Memory B cell (primary cell): Measurements from ENCODE around the gene PIAS4.

Source experiments
- ATAC-seq: fragments of 150-1000 bp; cut with Tn5 transposase; 2 replicates; pipeline ENCODE4 v1.10.0; 2021; ENCODE audit warnings: low read depth, mild to moderate bottlenecking, moderate library complexity
- DNase-seq, 2 donors: peaks; one replicate each; pipeline ENCODE4 v3.0.0; 2022; ENCODE audit warnings: low spot score in 2 of 2
- H3K27ac Mint-ChIP-seq: one replicate; pipeline ENCODE4 v1.8.0; 2022; ENCODE audit warnings: mild to moderate bottlenecking, moderate library complexity, mixed read lengths
- H3K27me3 Mint-ChIP-seq: one replicate; pipeline ENCODE4 v1.8.0; 2022; ENCODE audit warnings: mixed read lengths
- H3K36me3 Mint-ChIP-seq: one replicate; pipeline ENCODE4 v1.8.0; 2022; ENCODE audit warnings: mild to moderate bottlenecking, mixed read lengths
- H3K4me1 Mint-ChIP-seq: one replicate; pipeline ENCODE4 v1.8.0; 2022; ENCODE audit warnings: mixed read lengths
- H3K4me3 Mint-ChIP-seq: one replicate; pipeline ENCODE4 v1.8.0; 2022; ENCODE audit warnings: mild to moderate bottlenecking, moderate library complexity, mixed read lengths
- H3K9me3 Mint-ChIP-seq: one replicate; pipeline ENCODE4 v1.8.0; 2022; ENCODE audit warnings: mixed read lengths

The PIAS4 gene

DNA sequence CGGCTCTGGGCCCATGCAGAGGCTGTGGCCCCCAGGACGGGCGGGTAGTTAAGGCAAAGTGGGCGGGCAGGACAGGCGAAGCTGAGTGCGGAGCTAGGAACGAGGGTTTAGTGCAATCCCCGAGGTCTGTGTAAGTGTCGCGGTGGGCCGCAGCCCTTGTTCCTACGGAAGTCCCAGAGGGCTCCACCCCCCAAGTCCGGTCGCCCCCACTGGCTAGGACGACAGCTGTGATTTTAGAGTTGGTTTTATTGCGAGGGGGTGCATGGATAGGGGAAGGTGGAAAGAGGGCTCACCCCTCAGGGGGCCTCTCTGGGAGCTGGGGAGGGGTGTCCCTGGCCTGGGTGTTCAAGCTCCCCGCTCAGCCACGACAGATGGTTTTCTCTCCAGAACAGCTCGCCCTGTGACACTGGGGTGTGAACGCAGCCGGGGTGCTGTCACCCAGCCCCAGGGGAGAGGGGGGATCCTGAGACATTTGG, 37.5 kb downstream of the PIAS4 start:
- peaks cover 14% of the 10 kb centered on the region for H3K36me3 Mint-ChIP-seq

DNA sequence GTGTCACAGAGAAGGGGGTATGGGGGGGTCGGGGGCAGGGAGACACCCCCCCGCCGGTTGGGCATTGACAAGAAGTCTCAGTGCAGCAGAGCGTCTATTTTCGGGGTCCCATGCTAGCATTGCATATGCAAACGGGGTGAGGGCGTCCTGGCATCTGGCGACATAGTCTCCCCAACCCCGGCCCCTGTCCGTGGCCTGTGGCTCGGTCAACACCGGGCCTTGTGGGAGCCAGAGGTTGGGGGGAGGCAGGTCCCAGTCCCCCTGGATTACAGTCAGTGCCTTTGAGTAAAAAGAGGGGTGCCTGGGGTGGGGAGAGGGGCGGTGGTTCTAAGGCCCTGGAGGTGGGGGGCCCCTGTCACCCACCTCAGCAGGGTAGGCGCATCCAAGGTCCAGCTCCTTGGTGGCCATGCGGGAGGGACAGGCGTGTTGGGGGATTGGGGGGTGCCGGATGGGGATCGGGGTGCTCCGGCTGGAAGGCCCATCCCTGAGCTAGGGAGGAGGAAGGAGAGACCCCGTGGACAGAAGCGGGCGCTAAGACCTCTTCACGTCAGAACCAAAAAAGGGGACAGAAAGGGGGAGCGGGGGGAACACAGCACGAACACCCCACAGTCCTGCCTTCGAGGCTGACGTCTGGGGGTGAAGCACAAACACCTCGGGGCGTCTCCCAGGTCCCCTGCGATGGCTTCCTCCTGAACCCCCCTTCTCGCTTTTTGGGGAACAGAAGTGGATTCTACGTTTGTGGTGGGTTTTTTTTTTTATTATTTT, 38.2 kb downstream of the PIAS4 start:
- Mint-ChIP-seq H3K9me3 (no peaks in the 10 kb centered on the region), H3K27me3 (no peaks in the 10 kb centered on the region), H3K4me1 (peaks cover 9% of the 10 kb centered on the region), H3K4me3 (no peak overlapping the region), H3K27ac (no peak overlapping the region), H3K36me3 (peaks cover 16% of the 10 kb centered on the region)
- no peak for DNase-seq
- no peak for ATAC-seq

More for the DNA sequence above, 37.5 kb downstream of the PIAS4 start:
- H3K27ac Mint-ChIP-seq: no peak overlapping the region
- DNase-seq (no peak), ATAC-seq (no peak)
- H3K9me3 Mint-ChIP-seq: no peaks in the 10 kb centered on the region
- H3K4me3 Mint-ChIP-seq: no peak overlapping the region
- peaks cover 7% of the 10 kb centered on the region for H3K4me1 Mint-ChIP-seq
- H3K27me3 Mint-ChIP-seq: no peaks in the 10 kb centered on the region

DNA sequence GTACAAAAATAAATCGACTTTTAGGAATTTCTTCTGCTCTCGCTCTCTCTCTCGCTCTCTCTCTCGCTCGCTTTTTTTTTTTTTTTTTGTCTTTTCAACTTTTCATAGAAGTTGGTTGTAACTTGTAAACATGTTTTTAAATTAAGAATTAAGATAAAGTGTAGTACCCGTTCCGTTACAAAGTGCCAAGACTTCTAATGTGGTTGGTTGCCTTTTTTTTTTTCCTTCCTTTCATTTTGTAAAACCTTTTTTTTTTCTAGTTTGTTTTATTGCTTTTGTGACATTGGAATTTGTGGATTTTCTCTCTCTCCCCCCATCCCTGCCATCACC, 38.8 kb downstream of the PIAS4 start:
- ATAC-seq (no peak), DNase-seq (no peak)
- no peak overlapping the region for H3K4me3 Mint-ChIP-seq
- H3K36me3 Mint-ChIP-seq: peaks cover 19% of the 10 kb centered on the region
- no peak overlapping the region for H3K27ac Mint-ChIP-seq
- H3K4me1 Mint-ChIP-seq: peaks cover 12% of the 10 kb centered on the region
- H3K27me3 Mint-ChIP-seq: no peaks in the 10 kb centered on the region
- no peaks in the 10 kb centered on the region for H3K9me3 Mint-ChIP-seq

DNA sequence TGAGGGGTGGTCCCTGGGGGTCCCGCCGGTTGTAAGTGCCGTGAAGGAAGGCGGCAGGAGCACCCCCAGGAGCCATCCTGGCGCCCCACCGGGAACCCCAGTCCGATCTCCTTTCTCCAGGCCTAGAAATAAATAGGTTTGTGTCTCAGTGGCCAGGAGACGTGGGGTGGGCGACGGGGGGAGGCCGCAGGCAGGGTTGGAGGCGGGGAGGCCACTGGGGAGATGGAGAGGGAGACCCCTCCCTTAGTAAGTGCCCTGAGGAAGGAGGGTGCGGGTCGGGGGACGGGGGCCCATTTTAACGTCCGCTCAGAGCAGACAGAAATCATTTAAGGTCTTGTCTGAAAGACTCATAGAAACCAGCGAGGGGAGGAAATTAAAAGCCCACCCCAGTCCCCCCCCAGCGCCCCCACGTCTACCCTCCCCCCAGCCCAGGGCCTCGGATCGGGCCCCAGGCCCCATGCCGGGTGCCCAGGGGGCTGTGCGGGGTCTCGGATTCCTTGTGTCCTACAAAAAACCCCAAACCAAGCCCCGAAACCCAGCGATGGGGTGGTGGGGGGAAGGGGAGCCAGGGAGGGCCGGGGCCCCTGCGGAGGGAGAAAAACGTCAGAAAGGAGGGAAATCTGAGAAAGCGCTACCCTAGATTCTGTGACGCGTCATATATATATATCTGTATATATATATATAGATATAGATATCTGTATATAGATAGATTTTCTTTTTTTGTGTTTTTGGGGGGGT, 39.6 kb downstream of the PIAS4 start:
- no peak for DNase-seq
- Mint-ChIP-seq H3K4me3 (no peak overlapping the region), H3K36me3 (peaks cover 22% of the 10 kb centered on the region), H3K27me3 (no peaks in the 10 kb centered on the region), H3K27ac (no peak overlapping the region), H3K4me1 (peaks cover 14% of the 10 kb centered on the region), H3K9me3 (no peaks in the 10 kb centered on the region)
- no peak for ATAC-seq

DNA sequence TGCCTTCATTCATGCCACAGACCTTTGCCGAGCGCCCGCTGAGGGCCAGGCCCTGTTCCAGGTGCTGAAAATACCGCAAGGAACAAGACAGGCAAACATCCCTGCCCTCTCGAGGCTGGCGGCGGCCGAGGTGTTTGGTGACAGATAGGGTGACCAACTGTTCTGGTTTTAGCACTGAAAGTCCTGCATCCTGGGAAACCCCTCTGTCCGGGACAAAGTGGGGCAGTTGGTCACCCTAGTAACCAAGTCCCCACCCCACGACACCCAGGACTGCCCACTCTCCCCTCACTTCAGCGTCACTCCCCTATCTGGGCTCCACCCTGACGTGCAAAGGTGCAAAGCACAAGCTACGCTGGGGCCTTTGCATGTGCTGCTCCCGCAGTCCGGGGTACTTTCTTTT, 41.9 kb downstream of the PIAS4 start:
- peaks cover 25% of the 10 kb centered on the region for H3K4me1 Mint-ChIP-seq
- peaks cover 31% of the 10 kb centered on the region for H3K36me3 Mint-ChIP-seq
- H3K9me3 Mint-ChIP-seq: no peaks in the 10 kb centered on the region
- no peaks in the 10 kb centered on the region for H3K27me3 Mint-ChIP-seq
- DNase-seq (no peak), ATAC-seq (no peak)
- peak overlapping the region; percentile 53 for H3K27ac Mint-ChIP-seq
- no peak overlapping the region for H3K4me3 Mint-ChIP-seq

DNA sequence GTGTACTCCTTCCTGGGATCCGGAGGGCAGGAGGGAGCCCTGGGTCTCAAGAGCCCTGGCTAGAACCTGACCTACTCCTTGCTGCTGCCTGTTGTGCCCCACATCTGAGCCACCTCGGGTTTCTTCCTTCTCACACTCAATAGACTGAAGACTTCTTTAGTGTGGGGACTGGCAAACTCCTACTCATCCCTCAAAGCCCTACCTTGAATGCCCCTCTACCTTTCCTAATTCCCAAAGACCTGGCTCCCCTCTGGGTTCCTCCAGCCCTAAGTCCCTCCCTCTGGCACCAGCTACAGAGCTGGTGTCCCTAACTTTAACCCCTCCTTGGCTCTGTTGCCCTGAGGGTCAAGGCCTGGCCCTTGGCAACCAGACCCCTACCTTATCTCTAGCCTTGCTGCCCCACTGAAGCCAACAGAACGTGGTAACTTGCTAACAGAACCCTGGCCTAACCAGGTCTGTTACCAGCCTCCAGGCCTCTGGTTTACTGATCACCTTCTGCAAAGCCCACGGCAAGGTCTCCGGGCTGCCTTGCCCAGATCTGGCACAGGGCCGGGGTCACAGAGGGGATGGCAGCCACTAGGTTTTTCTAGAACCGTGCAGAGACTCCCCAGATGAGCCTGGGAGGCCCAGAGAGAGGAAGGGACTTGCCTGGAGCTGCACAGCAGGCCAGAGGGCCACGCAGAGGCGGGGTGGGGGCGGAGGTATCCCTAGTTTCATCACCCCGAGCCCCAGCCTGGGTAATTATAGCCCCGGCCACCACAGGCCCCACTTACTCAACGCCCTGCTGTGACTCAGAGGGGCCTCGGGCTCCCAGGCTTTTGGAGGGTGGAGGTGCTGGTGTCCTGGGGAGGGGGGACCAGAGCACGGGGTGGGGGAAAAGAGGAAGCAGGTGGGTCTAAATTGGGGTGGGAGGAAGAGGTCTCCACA, 43.9 kb downstream of the PIAS4 start:
- Mint-ChIP-seq H3K4me3 (peak overlapping the region; percentile 9), H3K36me3 (peaks cover 30% of the 10 kb centered on the region), H3K4me1 (peaks cover 25% of the 10 kb centered on the region), H3K9me3 (no peaks in the 10 kb centered on the region), H3K27me3 (no peaks in the 10 kb centered on the region), H3K27ac (peak overlapping the region; percentile 86)
- DNase-seq (no peak), ATAC-seq (no peak)

DNA sequence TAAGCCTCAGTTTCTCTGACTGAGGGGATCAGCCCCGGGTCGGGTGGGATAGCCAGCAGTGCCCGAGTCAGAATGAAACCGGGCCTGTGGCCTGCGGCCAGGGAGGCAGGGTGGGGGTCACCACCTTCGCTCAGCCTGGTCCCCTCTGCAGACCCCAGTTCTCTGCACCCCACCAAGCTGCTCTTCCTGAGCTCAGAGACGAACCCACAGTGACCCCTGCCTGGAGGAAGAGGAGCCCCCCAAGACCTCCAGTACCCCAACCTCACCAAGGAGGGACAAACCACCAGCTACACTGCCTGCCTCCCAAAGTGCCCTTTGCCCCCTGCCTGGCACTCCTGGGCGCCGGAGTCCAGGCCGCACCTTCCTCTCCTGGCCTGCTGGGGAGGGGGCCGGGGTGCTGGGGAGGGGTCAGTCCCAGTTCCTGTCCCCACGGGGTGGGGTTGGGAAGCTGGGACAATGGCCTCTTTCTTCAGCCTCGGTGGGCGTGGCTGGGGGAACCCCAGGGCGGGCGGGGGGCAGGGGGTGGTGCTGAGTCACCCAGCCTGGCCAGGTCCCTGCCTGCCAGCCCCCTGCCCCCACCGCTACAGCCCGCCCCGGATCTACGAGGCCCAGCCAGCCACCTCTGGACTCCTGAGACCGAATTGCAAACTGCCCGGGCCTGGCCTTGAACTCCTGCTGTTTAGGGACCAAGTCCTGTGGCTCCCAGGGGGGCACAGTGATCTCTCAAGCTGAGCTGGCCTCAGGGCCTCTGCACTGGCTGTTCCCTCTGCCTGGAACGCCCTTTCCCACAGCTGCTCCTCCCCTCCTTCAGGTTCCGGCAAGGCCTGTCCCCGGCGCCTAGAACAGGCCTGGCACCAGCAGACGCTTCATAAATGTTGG, 44.8 kb downstream of the PIAS4 start:
- no peaks in the 10 kb centered on the region for H3K27me3 Mint-ChIP-seq
- peak overlapping the region; percentile 70 for H3K4me3 Mint-ChIP-seq
- H3K4me1 Mint-ChIP-seq: peaks cover 25% of the 10 kb centered on the region
- H3K27ac Mint-ChIP-seq: peak overlapping the region; percentile 86
- peaks cover 33% of the 10 kb centered on the region for H3K36me3 Mint-ChIP-seq
- no peak for DNase-seq
- no peaks in the 10 kb centered on the region for H3K9me3 Mint-ChIP-seq
- ATAC-seq: peak; percentile 36

DNA sequence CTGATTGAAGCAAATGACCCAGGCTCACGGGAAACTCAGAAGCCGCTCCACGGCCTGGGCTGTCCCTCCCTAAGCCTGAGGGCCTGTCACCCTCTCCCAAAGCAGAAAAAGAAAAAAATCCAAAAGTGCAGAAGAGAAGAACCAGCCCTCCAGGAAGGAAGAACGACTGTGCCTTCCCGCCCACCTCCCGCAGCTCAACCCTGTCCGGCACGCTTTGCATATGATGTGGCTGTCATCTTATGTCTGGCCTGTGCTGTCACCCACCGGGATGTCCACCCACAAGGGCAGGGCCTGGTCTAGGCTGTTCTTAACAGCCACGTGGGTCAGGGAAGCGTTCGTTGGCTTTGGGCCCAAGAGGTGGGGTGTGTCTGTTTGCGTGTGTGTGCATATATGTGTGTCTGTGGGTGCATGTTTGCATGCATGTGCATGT, 45.5 kb downstream of the PIAS4 start:
- Mint-ChIP-seq H3K9me3 (no peaks in the 10 kb centered on the region), H3K27me3 (no peaks in the 10 kb centered on the region), H3K4me3 (peak overlapping the region; percentile 70), H3K36me3 (peaks cover 31% of the 10 kb centered on the region), H3K4me1 (peaks cover 27% of the 10 kb centered on the region), H3K27ac (peak overlapping the region; percentile 81)
- no peak for ATAC-seq
- no peak for DNase-seq

DNA sequence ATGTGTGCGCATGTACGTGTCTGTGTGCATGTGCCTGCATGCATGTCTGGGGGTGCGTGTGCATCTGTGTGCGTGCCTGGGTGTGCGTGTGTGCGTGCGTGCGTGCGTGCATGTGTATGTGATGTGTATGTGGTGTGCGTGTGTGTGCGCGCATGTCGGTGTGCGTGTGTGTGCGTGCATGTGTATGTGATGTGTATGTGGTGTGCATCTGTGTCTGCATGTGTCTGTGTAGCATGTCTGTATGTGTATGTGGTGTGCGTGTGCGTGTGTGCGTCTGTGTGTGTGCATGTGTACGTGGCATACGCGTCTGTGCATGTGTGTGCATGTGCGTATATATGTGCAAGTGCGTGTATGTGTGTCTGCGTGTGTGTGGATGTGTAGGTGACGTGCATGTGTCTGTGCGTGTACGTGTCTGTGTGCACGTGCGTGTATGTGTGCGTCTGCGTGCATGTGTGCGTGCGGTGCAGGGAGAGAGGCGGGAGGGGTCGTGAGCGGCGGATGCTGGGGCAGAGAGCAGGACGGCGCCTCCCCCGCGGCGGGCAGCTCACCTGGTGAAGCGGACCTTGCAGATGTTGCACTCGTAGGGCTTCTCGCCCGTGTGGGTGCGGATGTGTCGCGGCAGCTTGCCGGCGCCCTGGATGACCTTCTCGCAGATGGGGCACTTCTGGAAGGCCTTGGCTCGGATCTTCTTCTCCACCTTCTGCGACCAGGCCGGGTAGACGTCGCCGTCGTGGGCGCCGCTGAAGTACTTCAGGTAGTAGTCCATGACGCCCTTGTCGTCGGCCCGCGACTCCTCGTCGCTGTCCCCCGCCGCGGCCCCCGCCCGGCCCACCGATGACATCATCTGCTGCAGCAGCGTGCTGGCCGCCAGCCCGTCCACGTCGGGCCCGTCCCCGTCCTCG, 46.1 kb downstream of the PIAS4 start:
- Mint-ChIP-seq H3K36me3 (peaks cover 31% of the 10 kb centered on the region), H3K27me3 (no peaks in the 10 kb centered on the region), H3K4me1 (peaks cover 27% of the 10 kb centered on the region), H3K9me3 (no peaks in the 10 kb centered on the region), H3K27ac (peak overlapping the region; percentile 81), H3K4me3 (peak overlapping the region; percentile 70)
- no peak for DNase-seq
- no peak for ATAC-seq

DNA sequence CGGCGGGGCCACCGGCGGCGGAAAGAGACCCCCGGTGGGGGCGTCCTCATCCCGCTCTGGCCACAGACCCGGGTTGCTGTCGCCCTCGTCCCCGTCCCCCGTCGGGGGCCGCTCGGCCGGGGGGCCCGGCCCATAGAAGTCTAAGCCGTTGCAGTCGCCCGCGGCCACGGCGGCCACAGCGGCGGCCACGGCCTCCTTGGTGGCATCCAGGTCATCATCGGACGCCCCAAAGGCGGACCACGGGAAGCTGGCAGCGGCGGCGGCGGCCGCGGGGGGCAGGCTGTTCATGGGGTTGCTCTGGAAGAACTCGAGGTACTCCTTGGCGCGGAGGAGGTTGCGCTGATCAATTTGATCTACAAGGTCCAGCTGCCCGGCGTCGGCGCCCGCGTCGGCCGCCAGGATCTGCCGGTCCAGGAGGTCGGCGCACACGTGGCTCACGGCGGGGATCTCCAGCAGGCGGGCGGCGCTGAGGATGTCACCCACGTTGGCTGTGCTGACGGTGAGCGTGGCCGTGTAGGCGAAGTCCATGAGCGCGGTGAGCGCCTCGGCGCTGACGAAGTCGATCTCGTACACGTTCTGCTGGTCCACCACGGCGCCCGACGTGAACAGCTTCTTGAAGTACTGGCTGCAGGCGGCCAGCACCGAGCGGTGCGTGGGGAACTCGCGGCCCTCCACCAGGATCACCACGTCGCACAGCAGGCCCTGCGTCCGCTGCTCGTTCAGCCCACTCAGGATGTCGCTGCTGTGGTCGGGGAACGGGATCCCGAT, 47.1 kb downstream of the PIAS4 start:
- no peak for DNase-seq
- Mint-ChIP-seq H3K36me3 (peaks cover 29% of the 10 kb centered on the region), H3K4me3 (no peak overlapping the region), H3K9me3 (no peaks in the 10 kb centered on the region), H3K4me1 (peaks cover 30% of the 10 kb centered on the region), H3K27ac (no peak overlapping the region), H3K27me3 (no peaks in the 10 kb centered on the region)
- no peak for ATAC-seq

DNA sequence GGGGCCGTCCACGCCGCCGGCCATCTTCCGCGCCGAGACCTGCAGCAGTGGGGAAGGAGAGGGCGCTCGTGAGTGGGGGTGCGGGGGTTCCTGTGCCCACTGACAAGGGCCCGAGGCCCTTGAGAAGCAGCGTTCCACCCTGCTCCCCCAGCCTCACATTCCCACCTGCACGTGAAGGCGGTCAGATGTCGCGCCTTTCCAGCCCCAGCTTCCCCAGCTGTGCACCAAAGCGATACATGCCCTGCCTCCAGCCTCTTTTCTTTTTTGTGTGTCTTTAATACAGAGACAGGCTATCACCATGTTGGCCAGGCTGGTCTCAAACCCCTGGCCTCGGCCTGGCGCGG, 47.6 kb downstream of the PIAS4 start:
- Mint-ChIP-seq H3K4me1 (peaks cover 27% of the 10 kb centered on the region), H3K27ac (no peak overlapping the region), H3K9me3 (no peaks in the 10 kb centered on the region), H3K27me3 (no peaks in the 10 kb centered on the region), H3K36me3 (peaks cover 27% of the 10 kb centered on the region), H3K4me3 (no peak overlapping the region)
- DNase-seq (no peak), ATAC-seq (no peak)
